Measurements from ENCODE around the gene TMEM86B. TPM values are rescaled to one million over a fixed set of nuclear protein-coding genes. Genes with fewer than 3 reads are reported as not detected.
A peak's percentile ranks its signal among the peaks of the same experiment; 100 is the strongest.

Gene TMEM86B
- total RNA-seq, 6 donors from 2014 or later, result 2.0 to 10.5 (median 4.8) TPM

DNA sequence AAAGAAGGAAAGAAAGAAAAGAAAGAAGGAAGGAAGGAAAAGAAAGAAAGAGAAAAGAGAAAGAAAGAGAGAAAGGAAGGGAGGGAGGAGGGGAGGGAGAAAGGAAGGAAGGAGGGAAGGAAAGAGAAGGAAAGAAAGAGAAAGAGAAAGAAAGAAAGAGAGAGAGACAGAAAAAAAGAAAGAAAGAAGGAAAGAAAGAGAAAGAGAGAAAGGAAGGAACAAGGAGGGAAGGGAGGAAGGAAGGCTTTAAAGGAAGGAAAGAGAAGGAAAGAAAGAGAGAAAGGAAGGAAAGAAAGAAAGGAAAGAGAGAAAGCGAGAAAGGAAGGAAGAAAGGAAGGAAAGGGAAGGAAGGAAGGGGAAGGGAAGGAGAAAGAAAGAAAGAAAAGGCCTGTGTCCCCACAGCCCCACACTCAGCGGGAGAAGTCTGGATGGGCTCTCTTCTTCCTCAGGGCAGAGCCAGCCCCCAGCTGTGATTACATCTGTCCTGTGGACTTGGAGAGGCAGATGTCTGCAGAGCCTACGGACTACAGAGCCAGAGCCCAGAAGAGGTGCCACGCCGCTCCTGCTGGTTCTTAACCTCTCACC, 28.9 kb downstream of the TMEM86B start:
- Histone ChIP-seq H3K27me3 (no peaks in the 10 kb centered on the region), H3K36me3 (no peaks in the 10 kb centered on the region), H3K4me3 (no peak overlapping the region), H3K27ac (no peak overlapping the region), H3K9me3 (no peaks in the 10 kb centered on the region), H3K4me1 (no peaks in the 10 kb centered on the region)
- 52 to 61% methylated on average over 5 of the region's 5 CpGs for WGBS, 2 donors
- ATAC-seq (ENCODE audit: low FRiP score in 2 of 2), result no peak
- no peak for DNase-seq
- TF ChIP-seq POLR2A (IDR thresholded peaks at IDR 0.05) (no peak), CTCF (IDR thresholded peaks at IDR 0.05) (no peak), POLR2AphosphoS5 (IDR thresholded peaks at IDR 0.05) (no peak), EP300 (IDR thresholded peaks at IDR 0.05) (no peak)

DNA sequence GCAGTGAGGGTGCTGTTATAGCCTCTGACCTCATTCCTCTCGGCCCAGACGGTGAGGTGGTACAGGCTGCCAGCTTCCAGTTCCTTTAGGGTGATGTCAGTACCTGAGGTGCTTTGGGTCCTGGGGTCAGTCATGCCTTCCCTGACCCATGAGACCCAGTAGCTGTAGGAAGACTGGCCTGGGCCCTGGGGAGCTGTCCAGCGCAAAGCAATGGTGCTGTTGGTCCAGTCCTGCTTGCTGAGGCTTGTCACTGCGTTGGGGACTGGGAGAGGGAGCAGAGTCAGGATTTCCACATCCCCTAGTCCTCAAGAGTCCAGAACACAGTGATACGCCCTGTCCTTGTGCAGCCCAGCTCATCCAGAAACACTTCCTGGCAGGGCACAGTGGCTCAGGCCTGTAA, 29.9 kb downstream of the TMEM86B start:
- DNase-seq (no peak), ATAC-seq (ENCODE audit: low FRiP score in 2 of 2) (no peak)
- WGBS, 2 donors, result 49 to 59% methylated on average over 5 of the region's 5 CpGs
- no peaks in the 10 kb centered on the region for H3K27me3 ChIP-seq
- no peak overlapping the region for H3K4me3 ChIP-seq
- no peaks in the 10 kb centered on the region for H3K9me3 ChIP-seq
- H3K36me3 ChIP-seq, result no peaks in the 10 kb centered on the region
- TF ChIP-seq CTCF (IDR thresholded peaks at IDR 0.05) (no peak), EP300 (IDR thresholded peaks at IDR 0.05) (no peak), POLR2AphosphoS5 (IDR thresholded peaks at IDR 0.05) (no peak), POLR2A (IDR thresholded peaks at IDR 0.05) (no peak)
- no peak overlapping the region for H3K27ac ChIP-seq
- H3K4me1 ChIP-seq, result no peaks in the 10 kb centered on the region

DNA sequence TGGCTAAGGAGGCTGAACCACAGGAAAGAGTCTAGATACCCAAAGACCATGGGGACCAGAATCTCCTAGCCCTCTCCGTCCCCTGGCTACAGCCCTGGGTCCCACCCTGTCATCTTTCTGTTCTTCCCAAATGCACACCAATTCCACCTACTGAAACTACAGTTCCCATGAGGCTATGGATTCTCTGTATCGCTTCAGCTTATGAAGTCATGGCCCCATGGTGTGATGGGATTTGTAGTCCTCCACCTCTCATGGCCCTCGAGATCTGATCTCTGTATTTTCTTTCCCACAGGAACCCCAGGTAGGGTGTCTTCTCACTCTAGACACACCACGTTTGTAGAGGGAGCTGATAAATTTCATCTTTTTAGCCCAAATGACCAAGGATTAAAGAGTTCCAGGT, 31.0 kb downstream of the TMEM86B start:
- 52 to 53% methylated on average over 4 of the region's 4 CpGs for WGBS, 2 donors
- H3K27ac ChIP-seq, result no peak overlapping the region

DNA sequence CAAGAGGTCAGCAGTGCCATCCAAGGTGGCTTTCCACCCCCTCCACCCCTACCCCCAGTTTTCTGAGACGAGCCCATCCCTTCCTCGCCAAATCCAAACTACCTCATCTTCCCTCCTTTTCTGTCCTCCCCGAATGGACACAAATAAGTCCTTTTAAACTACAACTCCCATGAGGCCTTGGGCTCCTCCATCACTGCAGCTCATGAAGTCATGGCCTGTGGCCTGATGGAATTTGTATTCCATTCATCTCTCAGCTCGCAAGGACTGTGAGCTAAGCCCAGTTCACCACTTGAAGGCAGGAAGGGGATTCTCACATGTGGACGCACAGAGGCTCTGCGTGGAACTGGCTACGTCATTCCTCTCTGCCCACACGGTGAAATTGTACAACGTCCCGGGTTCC, 31.8 kb downstream of the TMEM86B start:
- Histone ChIP-seq H3K9me3 (no peaks in the 10 kb centered on the region), H3K4me3 (no peak overlapping the region), H3K36me3 (no peaks in the 10 kb centered on the region), H3K27ac (no peak overlapping the region), H3K27me3 (no peaks in the 10 kb centered on the region), H3K4me1 (no peaks in the 10 kb centered on the region)
- TF ChIP-seq POLR2A (IDR thresholded peaks at IDR 0.05) (no peak), POLR2AphosphoS5 (IDR thresholded peaks at IDR 0.05) (no peak), CTCF (IDR thresholded peaks at IDR 0.05) (no peak), EP300 (IDR thresholded peaks at IDR 0.05) (no peak)
- WGBS, 2 donors, result 82% methylated on average over 10 of the region's 10 CpGs
- no peak for DNase-seq
- ATAC-seq (ENCODE audit: low FRiP score in 2 of 2), result no peak

More for the DNA sequence above, 31.0 kb downstream of the TMEM86B start:
- no peak overlapping the region for H3K4me3 ChIP-seq
- H3K4me1 ChIP-seq, result no peaks in the 10 kb centered on the region
- peak in 1 of 2 donors; percentile 33 for ATAC-seq (ENCODE audit: low FRiP score in 2 of 2)
- H3K9me3 ChIP-seq, result no peaks in the 10 kb centered on the region
- no peaks in the 10 kb centered on the region for H3K27me3 ChIP-seq
- no peak for DNase-seq
- no peak for TF ChIP-seq POLR2AphosphoS5 (IDR thresholded peaks at IDR 0.05)
- no peak for TF ChIP-seq EP300 (IDR thresholded peaks at IDR 0.05)
- no peak for TF ChIP-seq POLR2A (IDR thresholded peaks at IDR 0.05)
- no peak for TF ChIP-seq CTCF (IDR thresholded peaks at IDR 0.05)
- no peaks in the 10 kb centered on the region for H3K36me3 ChIP-seq

GRCh38 chr19:55193481-55193880, 35.1 kb downstream of the TMEM86B start:
- H3K27me3 ChIP-seq, result no peaks in the 10 kb centered on the region
- no peak overlapping the region for H3K4me3 ChIP-seq
- 67 to 70% methylated on average over 12 of the region's 12 CpGs for WGBS, 2 donors

More at GRCh38 chr19:55193481-55193880, 35.1 kb downstream of the TMEM86B start:
- DNase-seq (no peak), ATAC-seq (ENCODE audit: low FRiP score in 2 of 2) (no peak)
- TF ChIP-seq CTCF (IDR thresholded peaks at IDR 0.05) (no peak), POLR2AphosphoS5 (IDR thresholded peaks at IDR 0.05) (no peak), POLR2A (IDR thresholded peaks at IDR 0.05) (no peak), EP300 (IDR thresholded peaks at IDR 0.05) (no peak)
- Histone ChIP-seq H3K4me1 (peaks cover 0 to 4% (median 0%) of the 10 kb centered on the region in 4 donors), H3K27ac (no peak overlapping the region), H3K9me3 (no peaks in the 10 kb centered on the region), H3K36me3 (no peaks in the 10 kb centered on the region)
